Measurements from ENCODE around the gene CXCL12.

The CXCL12 gene

DNA sequence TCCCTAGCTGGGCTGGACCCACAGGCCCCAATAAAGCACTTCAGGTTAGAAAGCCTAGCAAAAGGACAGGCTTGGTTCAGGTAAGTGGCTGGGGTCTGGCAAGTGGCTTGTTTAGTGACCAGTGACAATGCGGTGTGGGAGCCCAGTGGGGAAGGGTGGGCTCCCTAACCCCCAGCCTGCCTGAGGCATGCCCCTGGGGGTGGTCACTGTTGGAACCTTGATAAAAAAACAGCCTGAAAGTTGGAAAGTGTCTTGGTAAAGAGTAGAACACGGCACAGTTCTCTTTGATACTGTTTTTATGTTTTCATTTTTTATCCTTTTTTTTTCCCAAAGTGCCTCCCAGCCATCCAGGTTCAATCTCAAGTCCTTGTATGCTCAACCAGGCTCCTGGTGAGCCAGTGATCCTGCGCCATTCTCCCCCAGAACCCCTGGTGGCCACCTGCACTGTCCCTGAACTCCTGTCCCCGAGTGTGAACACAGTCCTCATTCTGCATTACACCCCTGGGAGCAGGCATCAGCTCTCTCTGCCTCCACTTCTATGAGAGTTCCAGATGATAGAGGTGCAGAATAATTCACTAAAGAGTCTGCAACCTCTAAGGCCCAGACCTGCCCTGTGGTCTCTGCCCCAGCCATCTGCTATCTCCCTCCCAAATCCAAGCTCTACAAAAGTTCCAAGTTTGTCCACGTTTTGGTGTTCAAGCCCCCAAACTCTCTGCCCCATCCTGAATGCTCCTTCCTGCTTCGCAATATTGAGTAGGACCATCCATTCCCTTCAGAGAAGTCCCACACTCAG, 15.0 kb upstream of the CXCL12 start:
- DNase-seq (ENCODE audit: low spot score): no peak

GRCh38 chr10:44398747-44399658, 14.1 kb upstream of the CXCL12 start:
- no peak for DNase-seq (ENCODE audit: low spot score)

DNA sequence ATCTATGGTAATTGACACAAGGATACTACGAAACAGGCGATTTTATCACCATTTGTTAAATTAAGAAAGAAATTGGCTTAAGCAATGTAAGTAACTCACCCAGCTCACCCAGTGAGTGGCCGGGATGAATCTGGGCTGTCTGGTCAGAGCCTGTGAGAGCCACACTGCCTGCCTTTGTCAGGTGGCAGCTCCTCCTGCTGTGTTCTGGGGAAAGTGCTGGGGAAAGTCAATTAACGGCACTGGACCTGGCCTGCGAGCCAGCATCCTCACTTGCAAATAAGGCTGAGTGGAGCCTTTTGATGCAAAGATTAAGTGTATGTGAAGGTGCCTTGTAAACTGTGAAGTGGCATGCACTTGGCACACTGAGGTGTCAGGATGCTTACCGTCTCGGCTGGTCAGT, 13.4 kb upstream of the CXCL12 start:
- no peak for DNase-seq (ENCODE audit: low spot score)

GRCh38 chr10:44397476-44398225, 12.8 kb upstream of the CXCL12 start:
- no peak for DNase-seq (ENCODE audit: low spot score)

DNA sequence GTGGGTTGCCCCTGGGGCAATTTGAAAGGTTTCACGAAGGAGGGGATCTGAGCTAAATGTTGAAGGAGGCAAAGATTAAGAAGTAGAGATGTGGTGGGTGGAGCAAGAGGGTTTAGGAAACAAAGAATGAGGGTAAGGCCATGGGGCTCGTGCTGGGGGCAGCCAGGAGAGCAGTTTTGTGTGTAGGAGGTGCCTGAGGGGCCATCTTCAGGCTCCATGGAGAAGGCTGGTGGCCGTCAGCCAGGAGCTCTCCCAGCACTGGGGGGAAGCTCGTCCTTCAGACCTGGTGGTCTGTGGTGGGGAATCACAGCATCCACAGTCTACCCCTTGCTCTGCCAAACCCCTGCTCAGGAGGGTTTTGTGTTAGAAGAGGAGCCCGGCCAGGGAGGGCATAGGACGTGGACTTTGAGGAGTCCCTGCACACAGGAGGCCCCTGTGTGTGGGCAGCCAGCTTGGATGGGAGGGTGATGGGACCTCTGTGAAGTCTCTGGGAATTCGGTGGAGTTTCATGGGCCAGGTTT, 11.8 kb upstream of the CXCL12 start:
- DNase-seq (ENCODE audit: low spot score): no peak

- DNase-seq (ENCODE audit: low spot score): no peak
Observed at GRCh38 chr10:44395902-44396670, 11.2 kb upstream of the CXCL12 start.

DNA sequence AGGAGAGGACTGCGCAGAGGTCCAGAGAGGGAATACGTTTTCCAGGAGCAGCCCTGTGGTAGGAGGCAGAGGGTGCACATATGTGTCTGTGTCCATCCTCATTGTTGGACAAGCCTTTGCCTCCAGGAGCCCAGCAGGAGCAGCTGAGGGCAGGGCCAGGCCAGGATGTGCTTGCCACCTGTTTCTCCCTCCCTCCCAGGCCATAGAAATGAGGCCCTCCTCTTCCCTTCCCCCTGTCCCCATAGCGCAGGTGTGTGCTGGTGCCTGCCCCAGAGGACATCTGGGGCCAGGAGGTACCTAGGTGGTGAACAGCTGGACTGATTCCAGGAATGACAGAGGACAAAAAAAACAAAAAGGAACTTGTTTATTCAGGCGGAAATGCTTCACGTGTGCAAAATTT, 10.5 kb upstream of the CXCL12 start:
- DNase-seq (ENCODE audit: low spot score): no peak

DNA sequence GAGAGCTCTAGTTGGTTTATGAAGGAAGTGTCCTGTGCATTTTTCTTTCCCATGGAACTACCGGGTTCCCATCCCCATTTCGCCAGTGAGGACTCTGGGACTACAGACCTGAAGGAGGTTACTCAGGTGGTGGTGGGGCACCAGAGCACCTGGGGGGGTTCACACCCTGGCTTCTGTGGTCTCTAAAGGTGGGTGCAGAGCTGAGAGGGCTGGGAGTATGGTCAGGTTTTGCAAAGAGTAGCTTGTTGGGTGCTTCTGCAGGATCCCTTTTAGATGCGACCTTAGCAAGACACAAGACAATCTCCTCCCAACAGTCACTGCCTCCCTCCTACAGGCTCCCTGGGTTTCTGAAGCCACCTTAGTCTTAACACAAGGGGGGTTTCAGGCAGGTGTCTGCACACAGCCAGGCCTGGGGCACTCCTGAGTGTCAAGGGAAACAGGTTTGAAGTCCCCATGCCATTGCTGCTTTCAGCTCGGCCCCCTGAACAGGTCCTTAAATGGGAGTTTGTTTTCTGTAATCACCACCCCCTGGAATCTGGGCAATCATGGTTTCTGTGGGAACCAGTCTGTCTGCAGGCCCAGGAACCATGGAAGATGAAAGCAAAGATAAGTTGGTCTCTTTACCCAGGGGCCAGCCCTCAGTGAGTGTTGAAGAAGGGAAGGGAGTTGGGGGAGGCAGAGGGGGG, 9.9 kb upstream of the CXCL12 start:
- DNase-seq (ENCODE audit: low spot score): no peak

GRCh38 chr10:44393834-44394547, 9.1 kb upstream of the CXCL12 start:
- no peak for DNase-seq (ENCODE audit: low spot score)

GRCh38 chr10:44393051-44393630, 8.2 kb upstream of the CXCL12 start:
- no peak for DNase-seq (ENCODE audit: low spot score)

DNA sequence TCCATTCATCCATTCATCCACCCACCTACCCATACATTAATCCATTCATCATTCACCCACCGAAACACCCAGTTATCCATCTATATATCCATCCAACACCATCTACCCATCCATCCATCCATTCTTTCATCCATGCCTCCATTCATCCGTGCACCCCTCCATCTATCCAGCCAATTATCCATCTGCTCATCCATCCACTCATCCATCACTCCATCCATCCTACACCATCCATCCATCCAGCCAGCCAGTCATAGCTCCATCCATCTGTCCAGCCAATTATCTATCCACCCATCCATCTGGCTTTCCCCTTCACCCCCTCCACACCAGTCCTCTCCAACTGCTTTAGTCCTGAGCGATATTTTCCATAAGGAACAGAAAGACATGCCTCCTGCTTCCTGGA, 7.5 kb upstream of the CXCL12 start:
- no peak for DNase-seq (ENCODE audit: low spot score)

- no peak for DNase-seq (ENCODE audit: low spot score)
Observed at GRCh38 chr10:44391981-44392380, 7.1 kb upstream of the CXCL12 start.

GRCh38 chr10:44390585-44391072, 5.7 kb upstream of the CXCL12 start:
- DNase-seq (ENCODE audit: low spot score): no peak

GRCh38 chr10:44389556-44389955, 4.7 kb upstream of the CXCL12 start:
- no peak for DNase-seq (ENCODE audit: low spot score)

GRCh38 chr10:44389150-44389549, 4.3 kb upstream of the CXCL12 start:
- no peak for DNase-seq (ENCODE audit: low spot score)

DNA sequence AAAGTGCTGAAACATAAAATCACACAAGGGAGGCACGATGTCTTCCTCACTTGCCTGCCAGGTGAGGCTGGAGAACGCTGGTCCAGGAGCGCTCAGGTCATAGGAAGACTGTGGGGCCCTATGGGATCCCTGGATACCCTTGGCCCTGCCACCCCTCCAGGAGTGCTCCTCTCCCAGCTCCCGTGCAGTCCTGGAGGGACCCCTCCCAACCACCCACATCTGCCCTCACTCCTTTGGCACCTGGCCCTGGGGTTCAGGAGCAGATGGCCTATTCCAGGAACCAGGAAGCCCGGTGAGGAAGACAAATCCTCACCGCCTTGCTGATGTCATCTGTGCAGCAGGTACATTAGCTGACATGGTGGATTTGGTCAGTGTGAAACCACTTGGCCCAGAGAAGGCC, 3.7 kb upstream of the CXCL12 start:
- DNase-seq (ENCODE audit: low spot score): no peak

DNA sequence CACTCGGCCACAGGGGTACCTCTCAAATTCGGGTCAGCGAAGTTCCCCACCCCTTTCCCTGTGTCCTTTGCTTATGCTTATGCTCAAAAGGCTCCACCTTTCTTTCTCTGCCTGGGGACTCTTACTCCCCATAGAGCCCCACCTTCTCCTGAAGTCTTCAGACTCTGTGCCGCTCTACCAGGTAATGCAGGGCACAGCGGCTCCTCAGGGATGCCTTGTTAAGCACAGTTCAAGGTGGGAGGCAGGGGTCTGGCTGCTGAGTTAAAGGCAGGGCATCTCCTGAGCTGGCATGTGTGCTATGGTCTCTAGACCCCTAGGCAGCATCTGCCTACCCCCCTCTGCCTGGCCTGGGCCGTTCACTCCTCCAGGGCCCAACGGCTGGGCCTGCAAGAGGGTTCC, 3.0 kb upstream of the CXCL12 start:
- no peak for DNase-seq (ENCODE audit: low spot score)

- DNase-seq (ENCODE audit: low spot score): peak; percentile 53
Observed at GRCh38 chr10:44386546-44387052, 1.7 kb upstream of the CXCL12 start.

- no peak for DNase-seq (ENCODE audit: low spot score)
Observed at GRCh38 chr10:44385696-44386441, 972 bp upstream of the CXCL12 start.
